GM19193 (cell line): Measurements from ENCODE around the gene PCDHA12.

ENCODE experiments used
- POLR2A ChIP-seq: IDR thresholded peaks from 4 replicates; pipeline ENCODE4 v1.6.1; 2011; ENCODE audit not compliant: insufficient read depth, insufficient read length; ENCODE audit errors: extremely low read depth

The PCDHA12 gene

DNA sequence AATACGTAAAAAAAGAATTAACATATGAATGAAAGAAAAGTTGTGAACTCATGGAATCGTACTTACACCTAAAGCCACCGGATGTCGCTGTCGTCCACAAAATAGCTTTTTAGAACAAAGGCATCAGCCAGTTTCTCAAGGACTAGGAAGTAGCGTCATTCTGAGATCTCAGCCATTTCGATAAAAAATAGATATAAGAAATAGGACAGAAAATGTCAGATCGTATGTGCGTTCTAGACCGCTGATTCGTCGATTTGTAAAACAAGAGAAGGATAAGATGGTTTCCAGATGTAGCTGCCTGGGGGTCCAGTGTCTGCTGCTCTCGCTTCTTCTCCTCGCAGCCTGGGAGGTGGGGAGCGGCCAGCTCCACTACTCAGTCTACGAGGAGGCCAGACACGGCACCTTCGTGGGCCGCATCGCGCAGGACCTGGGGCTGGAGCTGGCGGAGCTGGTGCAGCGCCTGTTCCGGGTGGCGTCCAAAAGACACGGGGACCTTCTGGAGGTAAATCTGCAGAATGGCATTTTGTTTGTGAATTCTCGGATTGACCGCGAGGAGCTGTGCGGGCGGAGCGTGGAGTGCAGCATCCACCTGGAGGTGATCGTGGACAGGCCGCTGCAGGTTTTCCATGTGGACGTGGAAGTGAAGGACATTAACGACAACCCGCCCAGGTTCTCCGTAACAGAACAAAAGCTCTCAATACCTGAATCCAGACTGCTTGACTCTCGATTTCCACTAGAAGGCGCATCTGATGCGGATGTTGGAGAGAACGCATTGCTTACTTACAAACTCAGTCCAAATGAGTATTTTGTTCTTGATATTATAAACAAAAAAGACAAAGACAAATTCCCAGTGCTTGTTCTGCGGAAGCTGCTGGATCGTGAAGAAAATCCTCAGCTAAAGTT lies 19.1 kb upstream of the PCDHA12 start, which contains the start of gene PCDHA10:
TSS of gene PCDHA10 (plus strand) at position 126 of the 903 bp plus-strand sequence. CDS start at position 278, 152 bp downstream.
- TF ChIP-seq POLR2A, result no peak

- no peak for TF ChIP-seq POLR2A
Observed at GRCh38 chr5:140857177-140857986, 17.7 kb upstream of the PCDHA12 start.

DNA sequence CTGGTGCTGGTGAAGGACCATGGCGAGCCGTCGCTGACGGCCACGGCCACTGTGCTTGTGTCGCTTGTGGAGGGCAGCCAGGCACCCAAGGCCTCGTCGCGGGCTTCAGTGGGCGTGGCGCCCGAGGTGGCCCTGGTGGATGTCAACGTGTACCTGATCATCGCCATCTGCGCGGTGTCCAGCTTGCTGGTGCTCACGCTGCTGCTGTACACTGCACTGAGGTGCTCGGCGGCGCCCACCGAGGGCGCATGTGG lies 17.2 kb upstream of the PCDHA12 start:
- TF ChIP-seq POLR2A, result no peak

DNA sequence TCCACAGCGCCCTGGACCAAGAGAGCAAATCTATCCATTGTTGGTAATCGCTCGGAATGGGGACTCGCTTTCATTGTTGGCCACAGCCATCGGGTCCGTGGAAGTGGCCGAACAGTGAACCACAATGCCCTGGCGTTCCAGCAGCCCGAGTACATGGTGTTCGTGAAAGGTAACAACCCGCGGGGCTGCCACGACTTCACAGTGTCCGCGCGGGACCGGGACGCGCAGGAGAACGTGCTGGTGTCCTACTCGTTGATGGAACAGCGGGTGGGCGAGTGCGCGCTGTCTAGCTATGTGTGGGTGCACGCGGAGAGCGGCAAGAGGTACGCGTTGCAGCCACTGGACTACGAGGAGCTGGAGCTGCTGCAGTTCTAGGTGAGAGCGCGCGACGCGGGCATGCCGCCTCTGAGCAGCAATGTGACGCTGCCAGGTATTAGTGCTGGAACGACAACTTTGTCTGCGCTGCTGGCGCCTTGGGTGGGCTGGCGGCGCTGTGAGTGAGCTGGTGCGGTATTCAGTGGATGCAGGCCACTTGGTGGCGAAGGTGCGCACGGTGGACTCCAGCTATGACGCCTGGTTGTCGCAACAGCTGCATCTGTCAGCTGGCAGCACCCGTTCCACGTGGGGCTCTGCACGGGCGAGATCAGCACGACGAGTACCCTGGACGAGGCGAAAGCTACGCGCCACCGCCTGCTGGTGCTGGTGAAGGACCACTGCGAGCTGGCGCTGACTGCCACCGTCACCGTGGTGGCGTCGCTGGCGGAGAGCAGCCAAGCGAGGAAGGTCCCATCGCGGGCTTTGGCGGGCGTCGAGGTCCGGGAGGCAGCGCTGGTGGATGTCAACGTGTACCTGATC lies 12.4 kb upstream of the PCDHA12 start:
- no peak for TF ChIP-seq POLR2A

DNA sequence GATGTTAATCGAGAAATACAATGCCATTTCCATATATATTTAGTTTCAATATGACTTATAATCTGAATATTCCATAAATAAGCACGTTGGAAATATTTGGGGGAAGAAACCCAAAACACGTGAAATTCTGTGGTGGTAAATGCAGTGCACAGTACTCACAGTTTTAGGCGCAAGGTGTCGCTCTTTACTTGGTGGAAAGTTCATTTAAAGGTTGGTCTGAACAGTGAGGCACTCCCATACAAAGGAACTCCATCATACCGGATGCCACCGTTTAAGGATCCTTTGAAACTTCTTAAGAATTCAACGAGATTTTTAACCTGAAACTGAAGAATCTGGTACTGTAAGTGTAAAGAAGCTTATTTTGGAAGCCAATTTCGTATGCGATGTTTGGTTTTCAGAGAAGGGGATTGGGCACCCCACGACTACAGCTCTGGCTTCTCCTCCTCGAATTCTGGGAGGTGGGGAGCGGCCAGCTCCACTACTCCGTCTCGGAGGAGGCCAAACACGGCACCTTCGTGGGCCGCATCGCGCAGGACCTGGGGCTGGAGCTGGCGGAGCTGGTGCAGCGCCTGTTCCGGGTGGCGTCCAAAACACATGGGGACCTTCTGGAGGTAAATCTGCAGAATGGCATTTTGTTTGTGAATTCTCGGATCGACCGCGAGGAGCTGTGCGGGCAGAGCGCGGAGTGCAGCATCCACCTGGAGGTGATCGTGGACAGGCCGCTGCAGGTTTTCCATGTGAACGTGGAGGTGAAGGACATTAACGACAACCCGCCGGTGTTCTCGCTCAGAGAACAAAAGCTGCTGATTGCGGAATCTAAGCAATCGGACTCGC lies 6.2 kb upstream of the PCDHA12 start, which contains the start of gene PCDHA11:
TSS of gene PCDHA11 (plus strand) at position 237 of the 834 bp plus-strand sequence. CDS start at position 384, 147 bp downstream.
- no peak for TF ChIP-seq POLR2A

- no peak for TF ChIP-seq POLR2A
Observed at GRCh38 chr5:140869555-140869886, 5.6 kb upstream of the PCDHA12 start.

GRCh38 chr5:140870221-140871201 lies 4.6 kb upstream of the PCDHA12 start:
- no peak for TF ChIP-seq POLR2A

DNA sequence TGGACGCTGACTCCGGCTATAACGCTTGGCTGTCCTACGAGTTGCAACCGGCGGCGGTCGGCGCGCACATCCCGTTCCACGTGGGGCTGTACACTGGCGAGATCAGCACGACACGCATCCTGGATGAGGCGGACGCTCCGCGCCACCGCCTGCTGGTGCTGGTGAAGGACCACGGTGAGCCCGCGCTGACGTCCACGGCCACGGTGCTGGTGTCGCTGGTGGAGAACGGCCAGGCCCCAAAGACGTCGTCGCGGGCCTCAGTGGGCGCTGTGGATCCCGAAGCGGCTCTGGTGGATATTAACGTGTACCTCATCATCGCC lies 2.1 kb downstream of the PCDHA12 start:
- no peak for TF ChIP-seq POLR2A

DNA sequence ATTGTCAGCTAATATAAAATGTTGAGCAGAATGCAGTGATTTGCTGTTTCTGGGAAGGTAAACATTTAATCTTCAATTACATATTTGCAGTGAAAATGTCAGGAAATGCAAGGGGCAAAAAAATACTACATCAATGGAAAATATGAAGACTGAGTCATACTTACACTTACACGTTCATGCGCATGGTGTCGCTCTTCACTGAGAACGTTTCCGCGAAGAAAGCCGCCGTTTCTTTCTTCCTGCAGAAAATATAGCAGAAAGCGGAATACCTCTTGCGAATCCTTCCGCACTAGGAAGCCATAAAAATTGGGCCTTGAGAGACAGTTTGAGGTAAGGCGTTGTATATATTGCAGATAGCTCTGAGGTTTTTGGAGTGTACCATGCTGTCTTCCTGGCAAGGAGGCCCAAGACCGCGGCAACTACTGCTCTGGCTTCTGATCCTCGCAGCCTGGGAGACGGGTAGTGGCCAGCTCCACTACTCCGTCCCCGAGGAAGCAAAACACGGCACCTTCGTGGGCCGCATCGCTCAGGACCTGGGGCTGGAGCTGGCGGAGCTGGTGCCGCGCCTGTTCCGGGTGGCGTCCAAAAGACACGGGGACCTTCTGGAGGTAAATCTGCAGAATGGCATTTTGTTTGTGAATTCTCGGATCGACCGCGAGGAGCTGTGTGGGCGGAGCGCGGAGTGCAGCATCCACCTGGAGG lies 6.9 kb downstream of the PCDHA12 start, which contains the start of gene PCDHA13:
TSS of gene PCDHA13 (plus strand) at position 236 of the 702 bp plus-strand sequence. CDS start at position 381, 145 bp downstream.
- TF ChIP-seq POLR2A, result no peak

DNA sequence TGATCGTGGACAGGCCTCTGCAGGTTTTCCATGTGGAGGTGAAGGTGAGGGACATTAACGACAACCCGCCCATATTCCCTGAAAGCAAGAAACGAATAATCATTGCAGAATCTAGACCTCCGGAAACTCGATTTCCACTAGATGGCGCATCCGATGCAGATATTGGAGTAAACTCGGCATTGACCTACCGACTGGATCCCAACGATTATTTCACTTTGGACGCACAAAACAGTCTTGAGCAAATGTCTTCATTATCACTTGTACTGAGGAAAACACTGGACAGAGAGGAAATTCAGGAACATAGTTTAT lies 7.4 kb downstream of the PCDHA12 start:
- no peak for TF ChIP-seq POLR2A

GRCh38 chr5:140883373-140883772 lies 8.3 kb downstream of the PCDHA12 start:
- TF ChIP-seq POLR2A, result no peak

DNA sequence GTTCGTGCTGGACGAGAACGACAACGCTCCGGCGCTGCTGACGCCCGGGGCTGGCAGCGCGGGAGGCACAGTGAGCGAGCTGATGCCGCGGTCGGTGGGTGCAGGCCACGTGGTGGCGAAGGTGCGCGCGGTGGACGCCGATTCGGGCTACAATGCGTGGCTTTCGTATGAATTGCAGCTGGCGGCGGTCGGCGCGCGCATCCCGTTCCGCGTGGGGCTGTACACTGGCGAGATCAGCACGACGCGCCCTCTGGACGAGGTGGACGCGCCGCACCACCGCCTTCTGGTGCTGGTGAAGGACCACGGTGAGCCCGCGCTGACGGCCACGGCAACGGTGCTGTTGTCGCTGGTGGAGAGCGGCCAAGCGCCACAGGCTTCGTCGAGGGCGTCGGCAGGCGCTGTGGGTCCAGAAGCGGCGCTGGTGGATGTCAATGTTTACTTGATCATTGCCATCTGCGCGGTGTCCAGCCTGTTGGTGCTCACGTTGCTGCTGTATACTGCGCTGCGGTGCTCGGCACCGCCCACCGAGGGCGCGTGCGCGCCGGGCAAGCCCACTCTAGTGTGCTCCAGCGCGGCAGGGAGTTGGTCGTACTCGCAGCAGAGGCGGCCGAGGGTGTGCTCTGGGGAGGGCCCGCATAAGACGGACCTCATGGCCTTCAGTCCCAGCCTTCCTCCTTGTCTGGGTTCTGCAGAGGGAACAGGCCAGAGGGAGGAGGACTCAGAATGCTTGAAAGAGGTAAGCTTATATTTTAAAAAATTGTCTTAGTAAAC lies 9.0 kb downstream of the PCDHA12 start:
- TF ChIP-seq POLR2A, result no peak

GRCh38 chr5:140916325-140916724 lies 41.2 kb downstream of the PCDHA12 start:
- no peak for TF ChIP-seq POLR2A
